Suprapubic skin (tissue), 4 donors: Measurements from ENCODE around the gene NXPH3.

Experiments
- EP300 ChIP-seq: sonication (generic); formaldehyde crosslinking; IDR thresholded peaks from one replicate; pipeline ENCODE4 v1.6.1; 2017; ENCODE audit warnings: antibody characterized with exemption
- POLR2A ChIP-seq, 2 donors: fragments of 450-650 bp; IDR thresholded peaks; one replicate each; pipeline ENCODE4 v1.6.1; 2017; ENCODE audit warnings: antibody characterized with exemption in 2 of 2, mild to moderate bottlenecking in 2 of 2, moderate library complexity in 2 of 2
- POLR2AphosphoS5 ChIP-seq, 3 donors: sonication (generic); formaldehyde crosslinking; IDR thresholded peaks; one replicate each; pipeline ENCODE4 v1.6.1; 2017; ENCODE audit warnings: antibody characterized with exemption in 3 of 3
- TF ChIP-seq, protein P1 (sequence below), 2 donors: fragments of 200-600 bp in 1 of 2; fragments of 450-650 bp in 1 of 2; sonication (generic) in 1 of 2; IDR thresholded peaks; one replicate each; pipeline ENCODE4 v1.5.1; 2016 to 2019; ENCODE audit warnings: antibody characterized with exemption in 2 of 2, mild to moderate bottlenecking in 1 of 2, moderate library complexity in 1 of 2

DNA sequence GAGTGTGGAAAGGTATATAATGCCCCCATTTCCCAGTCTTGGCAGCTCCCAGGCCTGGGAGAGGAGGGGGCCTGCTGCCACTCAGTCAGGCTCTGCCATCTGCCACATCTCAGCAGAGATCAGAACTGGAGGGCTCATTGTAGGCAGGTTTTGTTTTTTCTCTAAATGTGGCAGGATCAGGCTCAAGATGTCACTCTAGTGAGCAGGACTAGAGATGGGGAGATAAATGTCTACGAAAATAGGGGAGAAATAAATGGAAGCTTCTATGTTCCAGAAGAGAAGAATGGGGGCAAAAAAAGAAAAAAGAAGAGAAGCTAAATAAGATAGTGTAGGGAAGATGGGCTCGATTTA lies 13.9 kb downstream of the NXPH3 start:
- TF ChIP-seq, protein P1, sequence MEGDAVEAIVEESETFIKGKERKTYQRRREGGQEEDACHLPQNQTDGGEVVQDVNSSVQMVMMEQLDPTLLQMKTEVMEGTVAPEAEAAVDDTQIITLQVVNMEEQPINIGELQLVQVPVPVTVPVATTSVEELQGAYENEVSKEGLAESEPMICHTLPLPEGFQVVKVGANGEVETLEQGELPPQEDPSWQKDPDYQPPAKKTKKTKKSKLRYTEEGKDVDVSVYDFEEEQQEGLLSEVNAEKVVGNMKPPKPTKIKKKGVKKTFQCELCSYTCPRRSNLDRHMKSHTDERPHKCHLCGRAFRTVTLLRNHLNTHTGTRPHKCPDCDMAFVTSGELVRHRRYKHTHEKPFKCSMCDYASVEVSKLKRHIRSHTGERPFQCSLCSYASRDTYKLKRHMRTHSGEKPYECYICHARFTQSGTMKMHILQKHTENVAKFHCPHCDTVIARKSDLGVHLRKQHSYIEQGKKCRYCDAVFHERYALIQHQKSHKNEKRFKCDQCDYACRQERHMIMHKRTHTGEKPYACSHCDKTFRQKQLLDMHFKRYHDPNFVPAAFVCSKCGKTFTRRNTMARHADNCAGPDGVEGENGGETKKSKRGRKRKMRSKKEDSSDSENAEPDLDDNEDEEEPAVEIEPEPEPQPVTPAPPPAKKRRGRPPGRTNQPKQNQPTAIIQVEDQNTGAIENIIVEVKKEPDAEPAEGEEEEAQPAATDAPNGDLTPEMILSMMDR (IDR thresholded peaks at IDR 0.05) = no peak
- no peak for TF ChIP-seq POLR2AphosphoS5 (IDR thresholded peaks at IDR 0.05)
- no peak for TF ChIP-seq POLR2A (IDR thresholded peaks at IDR 0.05)
- no peak for TF ChIP-seq EP300
